Subcutaneous abdominal adipose tissue (tissue), 5 donors: ENCODE measurements around the gene IFIH1.

ENCODE experiments used
- H3K27ac ChIP-seq: one replicate; pipeline ENCODE4 v1.7.0; 2013; ENCODE audit warnings: low read depth, mild to moderate bottlenecking, inconsistent platforms, low read length, moderate library complexity
- H3K27me3 ChIP-seq, 5 donors: one replicate each; pipeline ENCODE4 v1.7.0; 2013; ENCODE audit warnings: low read length in 5 of 5, inconsistent platforms in 1 of 5; ENCODE audit not compliant: control insufficient read depth in 5 of 5, insufficient read depth in 4 of 5
- H3K36me3 ChIP-seq, 5 donors: one replicate each; pipeline ENCODE4 v1.7.0; 2013; ENCODE audit warnings: low read length in 5 of 5; ENCODE audit not compliant: control insufficient read depth in 5 of 5, insufficient read depth in 5 of 5
- H3K4me1 ChIP-seq, 5 donors: one replicate each; pipeline ENCODE4 v1.7.0; 2013; ENCODE audit warnings: low read length in 5 of 5, mild to moderate bottlenecking in 3 of 5, moderate library complexity in 1 of 5; ENCODE audit not compliant: control insufficient read depth in 5 of 5, insufficient read depth in 5 of 5
- H3K4me3 ChIP-seq, 5 donors: one replicate each; pipeline ENCODE4 v1.7.0; 2013; ENCODE audit warnings: low read length in 5 of 5, low read depth in 1 of 5
- H3K9ac ChIP-seq, 5 donors: one replicate each; pipeline ENCODE4 v1.7.0; 2013; ENCODE audit warnings: low read length in 5 of 5, mild to moderate bottlenecking in 4 of 5, moderate library complexity in 3 of 5
- H3K9me3 ChIP-seq, 5 donors: one replicate each; pipeline ENCODE4 v1.7.0; 2013; ENCODE audit warnings: low read length in 5 of 5; ENCODE audit not compliant: control insufficient read depth in 5 of 5
- donor health status: healthy.
- donor health status: healthy.
- donor health status: healthy.
- donor health status: healthy.
- donor health status: healthy.

IFIH1 gene

GRCh38 chr2:162318328-162319180 is at the start of gene IFIH1:
TSS of gene IFIH1 (minus strand) at chr2:162318684. CDS start at chr2:162318307, 377 bp downstream.
- Histone ChIP-seq H3K4me1 (peaks cover 5 to 36% (median 21%) of the 10 kb centered on the region in 5 donors), H3K4me3 (peak within 1 kb of the TSS; percentile 83 to 99 (median 94)), H3K9ac (peak within 1 kb of the TSS; percentile 74 to 96 (median 90)), H3K36me3 (no peaks in the 10 kb centered on the region), H3K27ac (peak within 1 kb of the TSS; percentile 85), H3K27me3 (no peaks in the 10 kb centered on the region), H3K9me3 (no peaks in the 10 kb centered on the region)

DNA sequence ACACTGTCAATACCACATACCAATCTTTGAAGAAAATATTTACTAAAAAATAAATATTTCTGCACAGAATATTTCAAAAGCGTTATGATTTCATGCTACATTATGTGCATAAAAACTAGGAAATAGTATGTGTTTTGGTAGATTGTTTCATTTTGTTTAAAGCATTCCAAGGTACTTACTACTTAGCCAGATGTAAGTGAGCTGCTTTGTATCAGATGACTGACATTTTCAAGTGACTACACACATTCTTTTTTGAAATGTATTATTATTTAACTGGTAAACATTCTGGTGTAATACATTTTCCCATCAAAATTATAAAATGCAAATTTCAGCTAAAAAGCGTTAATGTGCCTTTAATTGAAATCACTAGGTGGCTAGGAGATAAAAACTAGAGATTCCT is 46.9 kb upstream of the IFIH1 start:
- Histone ChIP-seq H3K4me3 (no peak overlapping the region), H3K27me3 (no peaks in the 10 kb centered on the region), H3K9ac (no peak overlapping the region), H3K27ac (no peak overlapping the region), H3K36me3 (peaks cover 0 to 5% (median 2%) of the 10 kb centered on the region in 5 donors), H3K4me1 (peaks cover 0 to 22% (median 16%) of the 10 kb centered on the region in 5 donors), H3K9me3 (no peaks in the 10 kb centered on the region)

DNA sequence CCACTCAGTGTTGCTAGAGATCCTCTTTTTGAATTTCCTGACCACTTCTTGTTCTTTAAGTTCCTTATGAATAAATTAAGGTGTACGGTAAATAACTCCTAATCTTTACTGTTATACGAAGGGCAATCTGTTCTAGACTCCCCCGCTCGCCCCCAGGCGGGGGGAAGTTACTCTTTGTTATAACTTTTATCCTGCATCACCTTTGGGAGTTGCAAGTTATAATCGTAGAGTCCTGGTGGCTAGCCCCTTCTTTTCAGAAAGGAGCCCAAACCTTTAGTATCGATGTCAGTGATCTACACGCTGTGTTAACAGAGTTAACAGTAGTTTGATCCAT is 26.1 kb upstream of the IFIH1 start:
- Histone ChIP-seq H3K27ac (peak overlapping the region; percentile 58), H3K9ac (peak overlapping the region; percentile 29 to 90 (median 63)), H3K4me1 (peaks cover 0 to 27% (median 20%) of the 10 kb centered on the region in 5 donors), H3K4me3 (peak overlapping the region; percentile 87 to 100 (median 97)), H3K9me3 (no peaks in the 10 kb centered on the region), H3K36me3 (no peaks in the 10 kb centered on the region), H3K27me3 (no peaks in the 10 kb centered on the region)

GRCh38 chr2:162343824-162344616 is 25.5 kb upstream of the IFIH1 start, which contains the start of gene GCA:
TSS of gene GCA (plus strand) at chr2:162344132. CDS start at chr2:162344249, 117 bp downstream.
- H3K4me1 ChIP-seq = peaks cover 0 to 27% (median 20%) of the 10 kb centered on the region in 5 donors

GRCh38 chr2:162343492-162343823 is 25.0 kb upstream of the IFIH1 start:
- H3K4me3 ChIP-seq = peak overlapping the region; percentile 71 to 100 (median 97)
- H3K9me3 ChIP-seq = no peaks in the 10 kb centered on the region
- peak overlapping the region in 1 of 5 donors; percentile 30 for H3K9ac ChIP-seq
- no peaks in the 10 kb centered on the region for H3K27me3 ChIP-seq
- no peak overlapping the region for H3K27ac ChIP-seq
- no peaks in the 10 kb centered on the region for H3K36me3 ChIP-seq
- H3K4me1 ChIP-seq = peaks cover 0 to 27% (median 20%) of the 10 kb centered on the region in 5 donors

More at GRCh38 chr2:162343824-162344616, 25.5 kb upstream of the IFIH1 start, which contains the start of gene GCA:
- Histone ChIP-seq H3K4me3 (peak within 1 kb of the TSS; percentile 87 to 100 (median 97)), H3K27me3 (no peaks in the 10 kb centered on the region), H3K9me3 (no peaks in the 10 kb centered on the region), H3K36me3 (no peaks in the 10 kb centered on the region), H3K27ac (peak within 1 kb of the TSS; percentile 58), H3K9ac (peak within 1 kb of the TSS; percentile 29 to 90 (median 63))

DNA sequence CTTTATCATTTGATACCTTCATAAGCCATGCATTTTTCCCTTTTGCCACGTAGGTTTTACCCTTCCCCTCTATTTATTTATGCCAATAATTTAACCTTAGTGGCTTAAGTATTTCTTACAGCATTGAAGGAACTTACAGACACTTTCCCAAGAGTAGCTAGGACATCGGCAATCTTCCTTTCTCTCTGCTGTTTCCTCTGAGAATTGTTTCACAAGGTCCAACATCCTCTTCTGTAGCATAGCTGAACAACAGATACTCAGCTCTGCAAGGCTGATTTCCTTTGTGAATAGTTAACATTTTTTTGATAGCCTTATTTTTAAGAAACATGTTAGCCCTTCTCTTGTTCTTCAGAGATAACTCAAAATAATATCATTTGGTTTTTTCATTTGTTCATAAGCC is 24.4 kb upstream of the IFIH1 start:
- Histone ChIP-seq H3K9me3 (no peaks in the 10 kb centered on the region), H3K27me3 (no peaks in the 10 kb centered on the region), H3K36me3 (no peaks in the 10 kb centered on the region), H3K4me3 (peak overlapping the region in 1 of 5 donors; percentile 87), H3K27ac (no peak overlapping the region), H3K9ac (no peak overlapping the region), H3K4me1 (peaks cover 0 to 27% (median 20%) of the 10 kb centered on the region in 5 donors)

DNA sequence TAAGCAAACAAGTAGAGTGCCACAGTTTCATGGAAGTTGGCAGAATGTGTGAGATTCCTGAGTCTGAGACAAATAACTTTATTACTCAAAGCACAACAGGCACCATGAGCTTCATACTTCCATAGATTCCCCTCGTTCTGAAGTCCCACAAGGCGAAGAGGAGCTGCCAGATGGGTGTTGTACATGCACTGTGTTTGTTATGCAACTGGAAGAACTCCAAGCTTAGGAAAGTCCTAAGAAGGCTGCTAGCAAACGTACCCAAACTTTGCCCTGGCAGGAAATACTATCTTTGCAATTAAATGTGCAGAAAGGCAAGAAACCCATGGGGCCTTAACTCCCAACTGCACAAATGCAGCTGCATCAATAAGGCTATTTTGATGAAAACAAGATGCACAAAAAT is 23.8 kb upstream of the IFIH1 start:
- H3K36me3 ChIP-seq = no peaks in the 10 kb centered on the region
- no peaks in the 10 kb centered on the region for H3K9me3 ChIP-seq
- H3K27me3 ChIP-seq = no peaks in the 10 kb centered on the region
- no peak overlapping the region for H3K9ac ChIP-seq
- H3K4me3 ChIP-seq = no peak overlapping the region
- H3K27ac ChIP-seq = no peak overlapping the region
- H3K4me1 ChIP-seq = peaks cover 0 to 27% (median 20%) of the 10 kb centered on the region in 5 donors

- Histone ChIP-seq H3K36me3 (no peaks in the 10 kb centered on the region), H3K4me3 (no peak overlapping the region), H3K9ac (no peak overlapping the region), H3K9me3 (no peaks in the 10 kb centered on the region), H3K4me1 (peaks cover 0 to 27% (median 20%) of the 10 kb centered on the region in 5 donors), H3K27me3 (no peaks in the 10 kb centered on the region), H3K27ac (no peak overlapping the region)
Observed at GRCh38 chr2:162340822-162341221, 22.3 kb upstream of the IFIH1 start.

DNA sequence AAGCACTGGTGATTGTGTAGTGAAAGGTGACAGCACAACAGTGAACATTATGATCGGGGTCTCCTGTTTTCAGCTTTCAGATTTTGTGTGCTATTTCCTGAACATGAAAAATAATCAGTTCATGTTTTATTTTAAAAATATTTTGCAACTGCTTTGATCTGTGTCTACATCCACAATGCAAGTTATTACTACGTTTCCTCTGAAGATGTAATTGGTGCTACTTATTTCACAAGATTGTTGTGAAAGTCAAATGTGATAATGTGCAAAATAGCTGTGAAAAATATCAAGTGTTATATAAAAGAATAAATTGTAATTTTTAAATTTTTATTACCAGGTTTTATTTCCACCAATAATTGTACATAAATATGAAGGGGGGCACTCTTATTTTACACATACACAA is 19.4 kb upstream of the IFIH1 start:
- Histone ChIP-seq H3K27ac (no peak overlapping the region), H3K4me1 (peaks cover 0 to 10% (median 6%) of the 10 kb centered on the region in 5 donors), H3K27me3 (no peaks in the 10 kb centered on the region)

GRCh38 chr2:162333968-162334367 is 15.5 kb upstream of the IFIH1 start:
- H3K27me3 ChIP-seq = no peaks in the 10 kb centered on the region
- no peaks in the 10 kb centered on the region for H3K4me1 ChIP-seq
- H3K4me3 ChIP-seq = no peak overlapping the region
- H3K9me3 ChIP-seq = no peaks in the 10 kb centered on the region
- no peak overlapping the region for H3K27ac ChIP-seq
- H3K36me3 ChIP-seq = no peaks in the 10 kb centered on the region
- no peak overlapping the region for H3K9ac ChIP-seq

More for the DNA sequence above, 19.4 kb upstream of the IFIH1 start:
- Histone ChIP-seq H3K4me3 (no peak overlapping the region), H3K9ac (no peak overlapping the region), H3K9me3 (no peaks in the 10 kb centered on the region), H3K36me3 (no peaks in the 10 kb centered on the region)
